Fibroblast of skin of scalp (primary cell): ENCODE data around the gene DCAF5. TPM values are rescaled to one million over a fixed set of nuclear protein-coding genes. Genes with fewer than 3 reads are reported as not detected.
A peak's percentile ranks its signal among the peaks of the same experiment; 100 is the strongest.
"Not testable (repeated sequence)": the region's sequence is repeated elsewhere in the genome, so short reads cannot be mapped to it uniquely, and the experiment has no call there.

Experiments
- DNase-seq: peaks from one replicate; pipeline ENCODE4 v3.0.0-alpha.2; 2013
- polyA plus RNA-seq, 2 experiments: library from polyadenylated mRNA; unstranded; fragments of 120-200 nt; gene quantifications; one replicate each; pipeline ENCODE4 v1.2.1, GENCODE V29; 2013; ENCODE audit not compliant: insufficient read length in 2 of 2

The DCAF5 gene
- polyA plus RNA-seq (2013, experiment 1 of 2; ENCODE audit: insufficient read length): 28.8 TPM
- polyA plus RNA-seq (2013, experiment 2 of 2; ENCODE audit: insufficient read length): 29.4 TPM

GRCh38 chr14:69152902-69153151 is at the start of gene DCAF5:
Gene DCAF5, minus strand, starts transcription at chr14:69153119. Its CDS starts 141 bp downstream, at chr14:69152978.
- DNase-seq: no peak

- DNase-seq: no peak
Observed at GRCh38 chr14:69199786-69200185, 46.9 kb upstream of the DCAF5 start.

GRCh38 chr14:69193721-69194120 is 40.8 kb upstream of the DCAF5 start:
- DNase-seq: no peak

- peak; percentile 81 for DNase-seq
Observed at GRCh38 chr14:69191340-69192111, 38.6 kb upstream of the DCAF5 start, which contains the start of gene EXD2. Gene EXD2, plus strand, starts transcription at chr14:69191498. Its CDS starts 17,973 bp downstream, at chr14:69209471.

- DNase-seq: peak; percentile 6
Observed at GRCh38 chr14:69190191-69190590, 37.3 kb upstream of the DCAF5 start.

GRCh38 chr14:69183735-69184134 is 30.8 kb upstream of the DCAF5 start:
- DNase-seq: no peak

GRCh38 chr14:69182580-69182979 is 29.7 kb upstream of the DCAF5 start:
- not testable (repeated sequence) for DNase-seq

GRCh38 chr14:69181491-69181890 is 28.6 kb upstream of the DCAF5 start:
- no peak for DNase-seq

- no peak for DNase-seq
Observed at GRCh38 chr14:69175130-69175529, 22.2 kb upstream of the DCAF5 start.

- no peak for DNase-seq
Observed at GRCh38 chr14:69171569-69171968, 18.6 kb upstream of the DCAF5 start.

GRCh38 chr14:69170839-69171238 is 17.9 kb upstream of the DCAF5 start:
- DNase-seq: peak; percentile 31

- not testable (repeated sequence) for DNase-seq
Observed at GRCh38 chr14:69165787-69166186, 12.9 kb upstream of the DCAF5 start.

- no peak for DNase-seq
Observed at GRCh38 chr14:69161590-69161989, 8.7 kb upstream of the DCAF5 start.

GRCh38 chr14:69156224-69156623 is 3.3 kb upstream of the DCAF5 start:
- no peak for DNase-seq

GRCh38 chr14:69154779-69155178 is 1.9 kb upstream of the DCAF5 start:
- DNase-seq: peak; percentile 21

GRCh38 chr14:69153873-69154270 is 953 bp upstream of the DCAF5 start:
- peak; percentile 14 for DNase-seq

GRCh38 chr14:69153152-69153872 is 393 bp upstream of the DCAF5 start:
- DNase-seq: peak; percentile 93

GRCh38 chr14:69152181-69152901 is 578 bp downstream of the DCAF5 start:
- DNase-seq: peak; percentile 64

- peak; percentile 77 for DNase-seq
Observed at GRCh38 chr14:69151458-69152180, 1.3 kb downstream of the DCAF5 start.

- peak; percentile 46 for DNase-seq
Observed at GRCh38 chr14:69149461-69150244, 3.3 kb downstream of the DCAF5 start.

GRCh38 chr14:69142101-69142500 is 10.8 kb downstream of the DCAF5 start:
- no peak for DNase-seq

GRCh38 chr14:69141550-69141949 is 11.4 kb downstream of the DCAF5 start:
- no peak for DNase-seq
